Heart right ventricle (tissue), 16 donors: Measurements from ENCODE around the gene UTP4. TPM values are rescaled to one million over a fixed set of nuclear protein-coding genes. Genes with fewer than 3 reads are reported as not detected.
"Not testable (repeated sequence)": the region's sequence is repeated elsewhere in the genome, so short reads cannot be mapped to it uniquely, and the experiment has no call there.

ENCODE experiments used
- ATAC-seq, 8 donors: fragments of 200-7000 bp; cut with Tn5 transposase; one replicate each; pipeline ENCODE4 v1.9.1; 2020; ENCODE audit warnings: mild to moderate bottlenecking in 8 of 8, moderate library complexity in 8 of 8, moderate number of reproducible peaks in 1 of 8
- DNase-seq, 2 donors: peaks; one replicate each; pipeline ENCODE4 v3.0.0-alpha.2; 2020
- H3K27ac ChIP-seq, 10 donors: fragments of 200-600 bp; sonication (generic) in 2 of 10; one replicate each; pipeline versions ENCODE4 v1.5.0 to v1.8.0; 2020 to 2022; ENCODE audit warnings: mild to moderate bottlenecking in 3 of 10
- H3K27me3 ChIP-seq, 7 donors: fragments of 200-600 bp; one replicate each; pipeline ENCODE4 v1.8.0; 2021 to 2022; ENCODE audit warnings: mild to moderate bottlenecking in 2 of 7
- H3K36me3 ChIP-seq, 9 donors: fragments of 200-600 bp; sonication (generic) in 1 of 9; one replicate each; pipeline versions ENCODE4 v1.5.0 to v1.8.0; 2020 to 2022; ENCODE audit warnings: mild to moderate bottlenecking in 2 of 9
- H3K4me1 ChIP-seq, 9 donors: fragments of 200-600 bp; sonication (generic) in 1 of 9; one replicate each; pipeline versions ENCODE4 v1.5.0 to v1.8.0; 2020 to 2022; ENCODE audit warnings: mild to moderate bottlenecking in 4 of 9
- H3K4me3 ChIP-seq, 10 donors: fragments of 200-600 bp; sonication (generic) in 2 of 10; one replicate each; pipeline versions ENCODE4 v1.5.0 to v1.8.0; 2020 to 2022; ENCODE audit warnings: mild to moderate bottlenecking in 7 of 10, moderate library complexity in 2 of 10
- H3K9me3 ChIP-seq, 11 donors: fragments of 200-600 bp in 10 of 11; sonication (generic) in 2 of 11; one replicate each; pipeline versions ENCODE4 v1.5.0 to v1.8.0; 2013 to 2022; ENCODE audit warnings: mild to moderate bottlenecking in 2 of 11, control low read depth in 1 of 11, moderate library complexity in 1 of 11
- WGBS, 2 donors: extraction: QIAGEN DNeasy Blood & Tissue Kit; methylation state at CpG; one replicate each; pipeline ENCODE4 v1.1.7; 2013; ENCODE audit warnings: inconsistent platforms in 1 of 2; 5-methylcytosine and 5-hydroxymethylcytosine counted together
- intact Hi-C, 10 donors: fragments of 100-400 bp; cut with DNase I; formaldehyde crosslinking; loops; one replicate each; pipeline versions ENCODE4 v1.11.1 to v1.14.2; 2022
- polyA plus RNA-seq, 2 donors: library from polyadenylated mRNA; stranded (reverse); fragments of 200-250 nt; gene quantifications; one replicate each; pipeline ENCODE4 v1.2.3, GENCODE V29; 2013
- total RNA-seq, 10 donors: library from RNA; stranded (reverse); fragmentation: NEBNext Ultra II Directional in 3 of 10; extraction: Animal tissue kit (Norgen Biotek cat#: 25700) in 3 of 10; gene quantifications; one replicate each; pipeline versions ENCODE4 v1.2.1 to v1.2.4, GENCODE V29; 2021 to 2023
- TF ChIP-seq, protein P1 (sequence below), 9 donors: fragments of 200-600 bp; sonication (generic) in 2 of 9; IDR thresholded peaks; one replicate each; pipeline versions ENCODE4 v1.5.0 to v1.8.0; 2021 to 2022; ENCODE audit warnings: antibody characterized with exemption in 9 of 9, mild to moderate bottlenecking in 5 of 9, moderate library complexity in 1 of 9
- donor health status: Arrhythmogenic right ventricular cardiomyopathy.
- donor health status: ischemic (EF 13 %, LVEDD 7.1; RV severe dilation, severe dysfunction).
- donor health status: healthy with polysubstance abuse.
- donor health status: DM: no; HTN: yes; CAD: no.
- donor health status: DM: no; HTN: no; CAD: no.
- donor health status: ischemic (EF 25% LVEDD 6.9; RV normal size, moderate dysfunction).
- donor health status: ischemic (EF 25% LVEDD 5.7; RV mildly dilated, moderate dysfunction).
- donor health status: healthy.
- donor health status: DM: yes; HTN: yes; CAD: no.
- donor health status: Ischemic cardiomyopathy.
- donor health status: ischemic (EF 35%, LVEDD 5.7; RV mildly dilated, moderate dysfunction).
- donor health status: nonischemic (EF 11% LVEDD 7.7; RV severe dilation, severe dysfunction).
- donor health status: DM: yes; HTN: yes; CAD: no.
- donor health status: PGD.
- donor health status: ischemic (EF 29% LVEDD 5.4; RV normal size, mild dysfunction).
- donor health status: nonischemic (EF 23%, LVEDD 6.1; RV moderate dilation, normal function).

The UTP4 gene
- total and polyA plus RNA-seq, 12 donors = 13.0 to 32.8 (median 25.9) TPM

DNA sequence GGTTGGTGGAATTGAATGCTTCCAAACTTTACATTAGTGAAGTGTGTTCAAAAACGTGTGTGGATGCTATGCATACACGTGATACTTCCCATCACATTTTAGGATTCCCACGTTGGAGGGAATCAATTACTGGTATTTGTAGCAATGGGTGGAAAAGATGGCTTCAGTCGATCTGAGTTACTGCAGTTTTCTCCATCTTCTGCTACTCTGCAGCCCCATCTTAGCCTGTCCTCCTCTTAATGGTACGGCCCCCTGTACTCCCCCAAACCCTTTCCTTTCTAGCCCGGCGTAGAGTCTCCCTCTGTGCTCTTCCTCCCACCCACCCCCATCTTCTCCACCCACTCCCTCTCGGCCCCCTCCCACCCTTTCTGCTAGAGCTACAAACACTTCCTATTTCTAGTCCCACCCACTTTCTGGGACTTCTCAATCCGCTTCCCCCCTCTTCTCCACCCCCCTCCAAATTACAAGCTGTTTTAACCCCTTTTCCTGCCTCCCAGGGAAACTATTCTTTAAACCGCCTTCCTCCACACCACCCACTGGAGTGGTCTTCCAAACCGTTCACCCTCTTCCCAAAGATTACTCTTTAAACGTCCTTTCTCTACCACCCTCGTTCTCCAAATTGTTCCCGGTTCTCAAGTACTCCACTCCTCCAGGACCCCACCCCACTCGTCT lies 1.1 kb upstream of the UTP4 start:
- TF ChIP-seq, protein P1, sequence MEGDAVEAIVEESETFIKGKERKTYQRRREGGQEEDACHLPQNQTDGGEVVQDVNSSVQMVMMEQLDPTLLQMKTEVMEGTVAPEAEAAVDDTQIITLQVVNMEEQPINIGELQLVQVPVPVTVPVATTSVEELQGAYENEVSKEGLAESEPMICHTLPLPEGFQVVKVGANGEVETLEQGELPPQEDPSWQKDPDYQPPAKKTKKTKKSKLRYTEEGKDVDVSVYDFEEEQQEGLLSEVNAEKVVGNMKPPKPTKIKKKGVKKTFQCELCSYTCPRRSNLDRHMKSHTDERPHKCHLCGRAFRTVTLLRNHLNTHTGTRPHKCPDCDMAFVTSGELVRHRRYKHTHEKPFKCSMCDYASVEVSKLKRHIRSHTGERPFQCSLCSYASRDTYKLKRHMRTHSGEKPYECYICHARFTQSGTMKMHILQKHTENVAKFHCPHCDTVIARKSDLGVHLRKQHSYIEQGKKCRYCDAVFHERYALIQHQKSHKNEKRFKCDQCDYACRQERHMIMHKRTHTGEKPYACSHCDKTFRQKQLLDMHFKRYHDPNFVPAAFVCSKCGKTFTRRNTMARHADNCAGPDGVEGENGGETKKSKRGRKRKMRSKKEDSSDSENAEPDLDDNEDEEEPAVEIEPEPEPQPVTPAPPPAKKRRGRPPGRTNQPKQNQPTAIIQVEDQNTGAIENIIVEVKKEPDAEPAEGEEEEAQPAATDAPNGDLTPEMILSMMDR (IDR thresholded peaks at IDR 0.05) = no peak
- peak overlapping the region in 9 of 10 donors; percentile 82 to 97 (median 92) for H3K27ac ChIP-seq
- no peaks in the 10 kb centered on the region for H3K27me3 ChIP-seq
- peaks cover 4 to 45% (median 35%) of the 10 kb centered on the region in 9 donors for H3K4me1 ChIP-seq
- no peaks in the 10 kb centered on the region for H3K9me3 ChIP-seq
- DNase-seq (peak in 1 of 2 donors; percentile 35), ATAC-seq (peak in 7 of 8 donors; percentile 5 to 44 (median 36))
- intact Hi-C loops = loop anchor here in 1 of 10 donors (5.0 kb wide), 1 partner anchor 289 kb away; the partner anchor contains the start of gene TANGO6
- H3K36me3 ChIP-seq = peaks cover 0 to 33% (median 0%) of the 10 kb centered on the region in 9 donors
- H3K4me3 ChIP-seq = peak overlapping the region; percentile 54 to 99 (median 92)
- WGBS, 2 donors = 4 to 6% methylated on average over 15 of the region's 15 CpGs

DNA sequence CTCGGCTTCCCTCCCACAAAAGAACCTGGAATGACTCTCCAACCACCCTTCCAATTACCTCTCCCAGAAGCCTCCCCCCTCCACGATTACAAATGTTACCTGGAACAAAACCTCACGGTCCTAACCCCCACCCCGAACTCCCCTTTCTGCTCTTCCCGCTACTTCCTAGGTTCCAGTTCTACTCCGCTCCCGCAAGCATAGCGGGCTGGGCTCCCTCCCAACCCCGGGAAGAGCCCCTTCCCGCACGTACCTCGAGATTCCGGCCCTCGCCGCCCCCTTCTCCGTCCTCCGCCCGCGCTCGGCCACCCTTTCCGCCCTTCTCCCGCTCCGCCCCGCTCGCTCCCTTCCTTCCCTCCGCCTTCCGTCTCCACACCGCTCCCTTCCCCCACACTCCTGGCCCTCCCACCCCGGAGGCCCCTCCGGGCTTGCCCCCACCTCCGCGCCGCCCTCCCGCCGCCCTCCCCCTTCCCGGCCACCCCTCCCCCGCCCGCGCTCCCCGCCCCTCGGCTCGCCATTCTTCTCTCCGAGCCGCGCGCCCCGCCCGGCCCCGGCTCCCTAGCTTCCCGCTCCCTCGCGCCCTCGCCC lies 518 bp upstream of the UTP4 start:
- no peaks in the 10 kb centered on the region for H3K27me3 ChIP-seq
- H3K4me3 ChIP-seq = peak overlapping the region; percentile 54 to 99 (median 92)
- peaks cover 4 to 39% (median 29%) of the 10 kb centered on the region in 9 donors for H3K4me1 ChIP-seq
- DNase-seq = peak; percentile 78 to 83
- intact Hi-C loops = loop anchor here in 1 of 10 donors (5.0 kb wide), 1 partner anchor 290 kb away; the partner anchor contains the start of gene TANGO6
- ATAC-seq = peak; percentile 77 to 91 (median 81)
- H3K9me3 ChIP-seq = no peaks in the 10 kb centered on the region
- H3K27ac ChIP-seq = peak overlapping the region; percentile 82 to 97 (median 92)
- TF ChIP-seq, protein P1 (IDR thresholded peaks at IDR 0.05) = no peak
- peaks cover 0 to 38% (median 0%) of the 10 kb centered on the region in 9 donors for H3K36me3 ChIP-seq
- 0 to 1% methylated on average over 29 to 51 of the region's 53 CpGs for WGBS, 2 donors

DNA sequence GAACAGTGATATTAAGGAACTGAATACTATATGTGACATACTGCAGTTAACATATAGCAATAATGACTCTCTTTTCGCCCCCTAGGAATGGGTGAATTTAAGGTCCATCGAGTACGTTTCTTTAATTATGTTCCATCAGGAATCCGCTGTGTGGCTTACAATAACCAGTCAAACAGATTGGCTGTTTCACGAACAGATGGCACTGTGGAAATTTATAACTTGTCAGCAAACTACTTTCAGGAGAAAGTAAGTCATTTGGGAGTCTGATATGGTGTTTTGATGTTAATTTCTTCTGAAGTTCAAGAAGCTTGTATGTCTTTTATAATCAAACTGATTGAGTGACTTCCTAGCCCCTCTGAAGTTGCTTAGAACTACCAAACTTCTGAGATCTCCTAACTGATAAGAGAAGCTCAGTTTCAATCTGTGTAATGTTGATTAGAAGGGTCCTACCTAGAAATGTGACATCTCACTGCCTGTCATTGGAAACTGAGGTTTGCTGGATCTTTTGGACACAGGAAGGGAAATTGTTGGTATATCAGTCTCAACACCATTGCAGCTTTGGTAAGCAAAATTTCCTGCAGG lies 1.0 kb downstream of the UTP4 start:
- 42 to 50% methylated on average over 5 of the region's 5 CpGs for WGBS, 2 donors
- no peak for DNase-seq
- Histone ChIP-seq H3K4me3 (peak overlapping the region; percentile 54 to 99 (median 92)), H3K9me3 (no peaks in the 10 kb centered on the region), H3K4me1 (peaks cover 4 to 36% (median 29%) of the 10 kb centered on the region in 9 donors), H3K27ac (peak overlapping the region in 4 of 10 donors; percentile 92 to 97 (median 96)), H3K27me3 (no peaks in the 10 kb centered on the region), H3K36me3 (peaks cover 0 to 38% (median 10%) of the 10 kb centered on the region in 9 donors)
- TF ChIP-seq, protein P1 (IDR thresholded peaks at IDR 0.05) = no peak
- no peak for ATAC-seq
- intact Hi-C loops = loop anchor here in 1 of 10 donors (5.0 kb wide), 1 partner anchor 291 kb away; the partner anchor contains the start of gene TANGO6

DNA sequence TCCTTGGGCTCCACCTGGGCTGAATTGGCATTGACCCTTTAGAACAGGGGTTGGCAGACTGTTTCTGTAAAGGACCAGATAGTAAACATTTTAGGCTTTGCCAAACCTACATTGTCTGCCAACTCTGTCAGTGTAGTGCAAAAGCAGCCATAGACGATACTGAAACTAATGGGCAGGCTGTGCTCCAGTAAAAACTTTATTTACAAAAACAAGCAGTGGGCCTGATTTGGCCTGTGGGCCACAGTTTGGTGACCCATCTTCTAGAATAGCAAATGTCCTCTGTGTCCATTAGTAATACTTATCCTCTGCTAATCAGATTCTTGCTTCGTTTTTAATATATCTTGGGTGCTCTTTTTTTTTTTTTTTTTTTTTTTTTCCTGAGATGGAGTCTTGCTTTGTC lies 6.2 kb downstream of the UTP4 start:
- TF ChIP-seq, protein P1 (IDR thresholded peaks at IDR 0.05) = no peak
- DNase-seq = no peak
- 79 to 86% methylated on average over 2 of the region's 2 CpGs for WGBS, 2 donors
- intact Hi-C loops = no loop called here
- Histone ChIP-seq H3K27me3 (no peaks in the 10 kb centered on the region), H3K27ac (no peak overlapping the region), H3K9me3 (no peaks in the 10 kb centered on the region), H3K4me1 (peaks cover 0 to 10% (median 5%) of the 10 kb centered on the region in 9 donors), H3K36me3 (peaks cover 0 to 83% (median 27%) of the 10 kb centered on the region in 9 donors), H3K4me3 (no peak overlapping the region)
- ATAC-seq = no peak

DNA sequence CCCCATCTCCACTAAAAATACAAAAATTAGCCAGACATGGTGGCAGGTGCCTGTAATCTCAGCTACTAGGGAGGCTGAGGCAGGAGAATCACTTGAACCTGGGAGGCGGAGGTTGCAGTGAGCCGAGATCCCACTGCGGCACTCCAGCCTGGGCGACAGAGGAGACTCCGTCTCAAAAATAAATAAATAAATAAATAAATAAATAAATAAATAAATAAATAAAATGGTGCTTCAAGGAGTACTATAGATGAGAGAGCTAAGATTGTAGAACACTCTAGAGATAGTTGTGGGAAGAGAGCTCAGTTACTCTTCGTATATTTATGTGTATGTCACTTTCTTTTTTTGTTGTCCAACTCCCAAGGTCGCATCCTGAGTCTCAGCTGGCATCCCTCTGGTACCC lies 7.0 kb downstream of the UTP4 start:
- H3K36me3 ChIP-seq = peaks cover 0 to 92% (median 27%) of the 10 kb centered on the region in 9 donors
- intact Hi-C loops, H3K27me3 ChIP-seq, H3K4me3 ChIP-seq, H3K27ac ChIP-seq, DNase-seq, H3K9me3 ChIP-seq, H3K4me1 ChIP-seq, ATAC-seq: not testable (repeated sequence)
- WGBS, 2 donors = 97 to 98% methylated on average over 7 of the region's 7 CpGs
